ENCODE data around the gene AKAP8. TPM values are rescaled to one million over a fixed set of nuclear protein-coding genes. Genes with fewer than 3 reads are reported as not detected.
A peak's percentile ranks its signal among the peaks of the same experiment; 100 is the strongest.

The AKAP8 gene
- total and polyA plus RNA-seq, 2 experiments from 2014 or later, result 13.4 to 14.6 TPM

- peaks cover 100% of the 10 kb centered on the region for H3K79me2 ChIP-seq (ENCODE audit: insufficient read depth)
- peaks cover 52% of the 10 kb centered on the region for H4K20me1 ChIP-seq (ENCODE audit: insufficient read depth)
- no peak for TF ChIP-seq EZH2phosphoT487 (IDR thresholded peaks at IDR 0.05; ENCODE audit: insufficient read depth, low read depth)
- no peak for TF ChIP-seq EZH2 (IDR thresholded peaks at IDR 0.05; ENCODE audit: insufficient read depth, poor library complexity, severe bottlenecking)
- H3F3A ChIP-seq (ENCODE audit: insufficient read depth), result peaks cover 11% of the 10 kb centered on the region
- DNase-seq, result no peak
- no peak overlapping the region for H3K9ac ChIP-seq
- H2AFZ ChIP-seq, result no peak overlapping the region
- no peaks in the 10 kb centered on the region for H3K36me3 ChIP-seq (ENCODE audit: low read depth)
- no peaks in the 10 kb centered on the region for H3K9me3 ChIP-seq (ENCODE audit: low read depth)
- no peak overlapping the region for H3K4me2 ChIP-seq (ENCODE audit: unreplicated experiment)
- H3K4me3 ChIP-seq, result no peak overlapping the region
- in situ Hi-C loops (cut with MboI), result no loop called here
- H3K27ac ChIP-seq, result no peak overlapping the region
- H3K4me1 ChIP-seq (ENCODE audit: insufficient read depth), result peaks cover 22% of the 10 kb centered on the region
- no peaks in the 10 kb centered on the region for H3K9me2 ChIP-seq (ENCODE audit: insufficient read depth)
- WGBS, 2 experiments (ENCODE audit: low coverage in 1 of 2, low lambda C conversion rate in 2 of 2, missing lambda C conversion rate in 2 of 2), result 97 to 100% methylated on average over 2 of the region's 2 CpGs
- H3K27me3 ChIP-seq (replicated peaks; ENCODE audit: insufficient read depth), result no peaks in the 10 kb centered on the region
Measured at GRCh38 chr19:15307169-15307568, 72.4 kb downstream of the AKAP8 start.

- H3K79me2 ChIP-seq (ENCODE audit: insufficient read depth), result peaks cover 100% of the 10 kb centered on the region
- no peak overlapping the region for H3K27ac ChIP-seq
- peaks cover 37% of the 10 kb centered on the region for H3K4me1 ChIP-seq (ENCODE audit: insufficient read depth)
- no peaks in the 10 kb centered on the region for H3K27me3 ChIP-seq (replicated peaks; ENCODE audit: insufficient read depth)
- H3K4me2 ChIP-seq (ENCODE audit: unreplicated experiment), result no peak overlapping the region
- in situ Hi-C loops (cut with MboI), result no loop called here
- H3K4me3 ChIP-seq, result no peak overlapping the region
- TF ChIP-seq EZH2phosphoT487 (IDR thresholded peaks at IDR 0.05; ENCODE audit: insufficient read depth, low read depth) (no peak), EZH2 (IDR thresholded peaks at IDR 0.05; ENCODE audit: insufficient read depth, poor library complexity, severe bottlenecking) (no peak)
- no peak overlapping the region for H3K9ac ChIP-seq
- H2AFZ ChIP-seq, result no peak overlapping the region
- H3K9me3 ChIP-seq (ENCODE audit: low read depth), result no peaks in the 10 kb centered on the region
- H3K36me3 ChIP-seq (ENCODE audit: low read depth), result no peaks in the 10 kb centered on the region
- peaks cover 24% of the 10 kb centered on the region for H3F3A ChIP-seq (ENCODE audit: insufficient read depth)
- H3K9me2 ChIP-seq (ENCODE audit: insufficient read depth), result no peaks in the 10 kb centered on the region
- 95 to 96% methylated on average over 3 of the region's 3 CpGs for WGBS, 2 experiments (ENCODE audit: low coverage in 1 of 2, low lambda C conversion rate in 2 of 2, missing lambda C conversion rate in 2 of 2)
- H4K20me1 ChIP-seq (ENCODE audit: insufficient read depth), result peaks cover 41% of the 10 kb centered on the region
- DNase-seq, result no peak
Measured at GRCh38 chr19:15305582-15306334, 73.8 kb downstream of the AKAP8 start.

GRCh38 chr19:15304140-15304705 is 75.4 kb downstream of the AKAP8 start:
- TF ChIP-seq EZH2 (IDR thresholded peaks at IDR 0.05; ENCODE audit: insufficient read depth, poor library complexity, severe bottlenecking) (no peak), EZH2phosphoT487 (IDR thresholded peaks at IDR 0.05; ENCODE audit: insufficient read depth, low read depth) (no peak)
- no peaks in the 10 kb centered on the region for H3K9me2 ChIP-seq (ENCODE audit: insufficient read depth)
- H3K27me3 ChIP-seq (replicated peaks; ENCODE audit: insufficient read depth), result no peaks in the 10 kb centered on the region
- DNase-seq, result no peak
- peaks cover 32% of the 10 kb centered on the region for H4K20me1 ChIP-seq (ENCODE audit: insufficient read depth)
- H3K4me2 ChIP-seq (ENCODE audit: unreplicated experiment), result peak overlapping the region; percentile 70
- H3K4me3 ChIP-seq, result no peak overlapping the region
- H3K36me3 ChIP-seq (ENCODE audit: low read depth), result no peaks in the 10 kb centered on the region
- H3K9ac ChIP-seq, result no peak overlapping the region
- no peak overlapping the region for H2AFZ ChIP-seq
- H3K27ac ChIP-seq, result peak overlapping the region; percentile 34; the same call in 1 of the 2 replicates
- H3K9me3 ChIP-seq (ENCODE audit: low read depth), result no peaks in the 10 kb centered on the region
- H3K4me1 ChIP-seq (ENCODE audit: insufficient read depth), result peaks cover 52% of the 10 kb centered on the region
- H3F3A ChIP-seq (ENCODE audit: insufficient read depth), result peaks cover 40% of the 10 kb centered on the region
- H3K79me2 ChIP-seq (ENCODE audit: insufficient read depth), result peaks cover 100% of the 10 kb centered on the region
- in situ Hi-C loops (cut with MboI), result no loop called here
- 45 to 46% methylated on average over 10 of the region's 10 CpGs for WGBS, 2 experiments (ENCODE audit: low coverage in 1 of 2, low lambda C conversion rate in 2 of 2, missing lambda C conversion rate in 2 of 2)

Small RNA genes lying within 50 kb of the gene (small RNA-seq; reads per million reads assigned to genes)
- gene AC005776.1 (ENCODE audit: low read depth, low replicate concordance), result not detected

Other genes with a start within 250 kb of the AKAP8 start
- gene NOTCH3, start 178.8 kb downstream of the AKAP8 start, total RNA-seq (2014; rRNA removed; shearing (Covaris generic)), result 66.1 and 66.9 TPM in 2 replicates
- gene NOTCH3, start 178.8 kb downstream of the AKAP8 start, polyA plus RNA-seq (2016; fragmentation: Nextera tagmentation; extraction: Ambion mirVana), result 15.4 and 16.0 TPM in 2 replicates
- not detected in 2 replicates for gene EPHX3, start 147.3 kb downstream of the AKAP8 start, total RNA-seq (2014; rRNA removed; shearing (Covaris generic))
- gene EPHX3, start 147.3 kb downstream of the AKAP8 start, polyA plus RNA-seq (2016; fragmentation: Nextera tagmentation; extraction: Ambion mirVana), result not detected in 2 replicates
- 9.0 and 20.2 TPM in 2 replicates for gene BRD4, start 47.2 kb downstream of the AKAP8 start, total RNA-seq (2014; rRNA removed; shearing (Covaris generic))
- gene BRD4, start 47.2 kb downstream of the AKAP8 start, polyA plus RNA-seq (2016; fragmentation: Nextera tagmentation; extraction: Ambion mirVana), result 17.5 and 18.6 TPM in 2 replicates
- gene AKAP8L, start 39.2 kb upstream of the AKAP8 start, total RNA-seq (2014; rRNA removed; shearing (Covaris generic)), result 37.4 and 38.3 TPM in 2 replicates
- gene AKAP8L, start 39.2 kb upstream of the AKAP8 start, polyA plus RNA-seq (2016; fragmentation: Nextera tagmentation; extraction: Ambion mirVana), result 21.5 and 21.9 TPM in 2 replicates
- 18.8 and 22.0 TPM in 2 replicates for gene WIZ, start 70.2 kb upstream of the AKAP8 start, total RNA-seq (2014; rRNA removed; shearing (Covaris generic))
- 6.1 and 6.9 TPM in 2 replicates for gene WIZ, start 70.2 kb upstream of the AKAP8 start, polyA plus RNA-seq (2016; fragmentation: Nextera tagmentation; extraction: Ambion mirVana)
- not detected in 2 replicates for gene RASAL3, start 84.8 kb upstream of the AKAP8 start, total RNA-seq (2014; rRNA removed; shearing (Covaris generic))
- not detected in 2 replicates for gene RASAL3, start 84.8 kb upstream of the AKAP8 start, polyA plus RNA-seq (2016; fragmentation: Nextera tagmentation; extraction: Ambion mirVana)
- not detected in 2 replicates for gene PGLYRP2, start 99.7 kb upstream of the AKAP8 start, total RNA-seq (2014; rRNA removed; shearing (Covaris generic))
- gene PGLYRP2, start 99.7 kb upstream of the AKAP8 start, polyA plus RNA-seq (2016; fragmentation: Nextera tagmentation; extraction: Ambion mirVana), result not detected in 2 replicates
- gene CYP4F22, start 128.7 kb upstream of the AKAP8 start, total RNA-seq (2014; rRNA removed; shearing (Covaris generic)), result not detected in 2 replicates
- not detected in 2 replicates for gene CYP4F22, start 128.7 kb upstream of the AKAP8 start, polyA plus RNA-seq (2016; fragmentation: Nextera tagmentation; extraction: Ambion mirVana)
- not detected in 2 replicates for gene CYP4F8, start 235.4 kb upstream of the AKAP8 start, total RNA-seq (2014; rRNA removed; shearing (Covaris generic))
- gene CYP4F8, start 235.4 kb upstream of the AKAP8 start, polyA plus RNA-seq (2016; fragmentation: Nextera tagmentation; extraction: Ambion mirVana), result not detected in 2 replicates